NCI-H1436 treated with DMSO at 0.1 percent for 48 hours (cell line): ENCODE measurements around the gene SCLY.

ENCODE experiments used
- DNase-seq: peaks from one replicate; lab custom pipeline; 2025; lab: John Stamatoyannopoulos, UW

Gene SCLY

GRCh38 chr2:238075397-238075796 lies 14.6 kb downstream of the SCLY start:
- DNase-seq = no peak

GRCh38 chr2:238077292-238077691 lies 16.5 kb downstream of the SCLY start:
- no peak for DNase-seq

DNA sequence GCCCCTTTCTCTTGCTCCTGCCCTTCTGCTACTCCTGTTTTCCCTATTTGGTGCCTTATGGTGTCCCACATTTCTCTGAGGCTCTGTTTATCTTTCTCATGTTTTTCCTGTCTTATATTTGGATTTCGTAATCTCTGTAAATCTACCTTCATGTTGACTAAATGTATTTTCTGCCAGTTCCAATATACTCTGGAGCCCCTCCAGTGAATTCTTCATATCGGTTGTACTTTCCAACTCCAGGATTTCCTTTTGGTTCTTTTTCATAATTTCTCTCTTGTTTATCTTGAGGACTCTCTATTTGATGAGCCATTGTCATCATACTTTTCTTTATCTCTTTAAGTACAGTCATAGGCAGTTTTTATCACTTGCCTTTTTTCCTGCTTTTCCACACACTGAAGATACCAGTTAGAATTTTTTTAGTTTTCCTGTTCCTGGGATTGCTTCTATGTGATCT lies 19.1 kb downstream of the SCLY start:
- DNase-seq = no peak

- no peak for DNase-seq
Measured at GRCh38 chr2:238080518-238080917, 19.7 kb downstream of the SCLY start.

GRCh38 chr2:238081150-238081549 lies 20.3 kb downstream of the SCLY start:
- no peak for DNase-seq

DNA sequence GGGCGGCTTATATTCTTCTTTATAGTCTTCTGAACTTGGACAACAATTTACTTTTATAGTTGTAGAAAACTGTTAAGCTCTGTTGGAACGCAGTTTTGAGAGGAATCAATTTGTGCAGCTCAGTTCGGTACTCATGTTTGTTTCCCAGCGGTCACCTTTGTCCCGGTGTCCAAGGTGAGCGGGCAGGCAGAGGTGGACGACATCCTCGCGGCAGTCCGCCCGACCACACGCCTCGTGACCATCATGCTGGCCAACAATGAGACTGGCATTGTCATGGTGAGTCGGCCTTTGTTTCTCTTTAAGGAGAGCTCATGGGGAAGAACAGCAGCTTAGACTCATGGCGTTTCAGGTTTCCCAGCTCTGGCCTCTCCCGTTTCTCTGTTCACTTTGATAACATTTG lies 20.8 kb downstream of the SCLY start:
- DNase-seq = no peak

GRCh38 chr2:238082151-238082550 lies 21.4 kb downstream of the SCLY start:
- no peak for DNase-seq

GRCh38 chr2:238082827-238083226 lies 22.0 kb downstream of the SCLY start:
- DNase-seq = no peak

DNA sequence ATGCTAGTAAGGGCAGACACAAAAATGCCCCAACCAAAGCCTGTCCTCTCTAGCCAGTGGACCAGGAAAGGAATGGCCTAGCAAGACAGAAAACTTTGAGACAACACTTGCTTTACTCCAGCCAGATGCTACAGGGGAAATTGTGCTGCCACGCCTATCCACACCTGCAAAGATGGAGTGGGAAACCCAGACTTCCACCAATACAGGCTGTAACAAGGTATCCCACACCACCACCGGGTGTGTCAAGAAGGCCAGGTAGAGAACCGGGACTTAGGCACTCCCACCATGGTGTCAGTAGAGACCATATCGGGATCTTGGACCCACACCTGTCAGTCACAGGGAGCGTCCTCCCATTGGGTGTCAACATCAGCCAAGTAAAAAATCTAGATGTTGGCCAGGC lies 23.1 kb downstream of the SCLY start:
- no peak for DNase-seq

- DNase-seq = no peak
Measured at GRCh38 chr2:238084761-238085160, 24.0 kb downstream of the SCLY start.

- DNase-seq = no peak
Measured at GRCh38 chr2:238085899-238086298, 25.1 kb downstream of the SCLY start.

GRCh38 chr2:238087211-238087610 lies 26.4 kb downstream of the SCLY start:
- no peak for DNase-seq

DNA sequence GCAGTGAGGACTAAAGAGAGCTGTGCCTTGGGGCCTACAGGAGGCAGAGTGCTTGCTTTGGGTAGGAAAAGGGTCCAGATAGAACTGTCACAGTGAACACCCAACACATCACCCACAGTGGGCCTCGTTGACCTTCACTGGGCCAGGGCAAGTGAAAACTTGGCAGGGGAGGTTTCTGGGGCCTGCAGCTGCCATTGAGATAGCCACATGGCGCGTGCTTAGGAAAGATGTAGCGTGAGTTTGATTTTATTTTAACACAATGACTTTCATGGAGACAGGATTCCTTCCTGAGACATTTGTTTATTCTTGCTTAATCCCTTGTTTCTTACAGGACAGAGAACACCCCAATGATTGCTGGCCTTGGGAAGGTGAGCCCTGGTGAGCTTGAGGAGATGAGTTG lies 30.1 kb downstream of the SCLY start:
- no peak for DNase-seq

DNA sequence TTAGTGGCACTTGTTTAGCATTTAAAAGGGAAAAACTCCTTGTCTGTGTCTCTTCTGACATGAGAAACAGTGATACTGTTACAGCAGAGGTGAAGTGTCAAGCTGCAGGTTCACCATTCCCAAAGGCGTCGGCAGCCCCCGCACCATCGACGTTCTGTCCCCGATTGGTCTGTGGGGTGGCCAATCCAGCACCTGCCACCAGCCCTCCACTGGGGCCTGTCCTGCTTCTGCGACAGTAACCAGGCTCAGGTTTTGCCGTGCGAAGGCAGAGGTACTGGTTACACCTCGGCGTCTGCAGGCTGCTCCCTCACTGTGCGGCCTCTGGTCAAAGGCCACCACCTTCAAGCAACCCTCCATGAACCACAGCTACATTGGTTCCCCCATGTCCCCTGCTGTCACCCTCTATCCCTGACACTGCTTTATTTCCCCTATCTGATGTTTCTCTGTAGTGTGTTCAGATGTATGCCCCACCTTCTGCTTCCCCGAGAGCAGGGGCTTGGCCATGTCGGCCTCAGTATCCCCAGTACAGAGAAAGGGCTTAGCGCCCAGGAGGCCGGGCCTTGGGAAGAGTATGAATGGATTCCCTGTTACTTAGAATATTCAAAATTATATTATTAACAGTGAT lies 30.7 kb downstream of the SCLY start:
- DNase-seq = no peak

DNA sequence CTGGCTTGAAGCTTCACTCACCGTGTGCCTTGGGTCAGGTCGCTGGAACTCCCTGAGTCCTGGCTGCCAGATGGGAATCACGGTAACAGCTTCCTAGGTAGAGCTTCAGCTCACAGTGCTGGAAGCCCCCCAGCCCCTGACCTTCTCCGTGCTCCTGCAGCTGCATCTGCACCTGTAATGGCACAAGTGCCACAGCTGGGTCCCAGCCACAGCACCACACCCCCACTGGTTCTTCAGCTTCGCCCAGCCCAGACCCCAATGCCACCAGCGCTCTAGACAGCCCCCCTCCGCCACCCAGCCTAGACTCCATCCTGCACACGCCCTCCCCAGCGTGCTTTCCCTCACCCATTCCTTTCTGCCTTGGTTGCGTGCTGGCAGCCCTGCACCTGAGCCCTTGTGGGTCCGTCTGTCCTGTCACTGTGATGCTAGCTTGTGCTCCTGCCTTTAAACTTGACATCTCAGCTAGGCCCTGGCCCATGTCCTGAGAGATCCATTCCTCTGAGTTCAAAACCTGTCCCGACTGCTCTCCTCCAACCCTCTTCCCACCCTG lies 31.8 kb downstream of the SCLY start:
- no peak for DNase-seq

DNA sequence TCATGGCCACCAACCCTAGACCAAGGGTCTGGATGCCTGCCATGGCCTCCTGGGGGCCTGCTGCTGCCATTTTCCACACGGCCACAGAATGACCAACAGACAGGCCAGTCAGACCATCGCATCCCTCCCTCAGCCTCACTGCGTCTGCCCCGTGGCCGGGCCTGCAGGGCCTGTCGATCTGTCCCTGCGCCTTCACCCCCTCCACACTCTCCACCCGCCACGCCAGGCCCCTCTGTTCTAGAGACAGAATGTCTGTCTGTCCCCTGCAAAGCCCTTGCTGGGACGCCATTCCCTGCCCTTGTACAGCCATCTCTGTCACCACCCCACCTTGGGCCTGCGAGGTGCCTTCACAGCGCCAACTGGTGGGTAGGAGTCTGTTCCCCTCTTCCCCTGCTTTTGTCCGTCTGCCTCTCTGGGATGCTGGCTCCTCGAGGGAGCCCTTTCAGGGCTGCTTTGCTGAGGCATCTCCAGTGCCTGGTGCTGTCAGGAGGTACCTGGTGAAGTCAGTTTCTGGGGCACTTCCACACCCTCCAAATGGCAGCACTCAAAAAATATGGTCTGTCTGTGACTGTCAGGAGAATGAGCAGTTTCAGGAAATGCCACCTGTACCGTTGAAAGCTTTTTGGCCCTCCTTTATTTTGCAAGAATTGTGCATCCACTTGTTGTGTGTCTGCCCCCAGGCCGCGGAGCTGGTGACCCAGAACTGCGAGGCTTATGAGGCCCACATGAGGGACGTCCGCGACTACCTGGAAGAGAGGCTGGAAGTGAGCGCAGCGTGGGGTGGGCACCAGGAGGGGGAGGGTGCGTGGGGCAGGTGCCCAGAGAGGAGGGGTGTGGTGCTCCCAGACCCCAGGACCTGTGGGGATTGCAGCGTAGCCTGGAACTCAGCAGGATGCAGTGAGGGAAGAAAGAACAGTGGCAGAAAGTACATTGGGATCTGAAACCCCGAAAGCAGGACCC lies 32.7 kb downstream of the SCLY start:
- no peak for DNase-seq

GRCh38 chr2:238094438-238095022 lies 33.7 kb downstream of the SCLY start:
- DNase-seq = no peak

- no peak for DNase-seq
Measured at GRCh38 chr2:238095143-238095542, 34.3 kb downstream of the SCLY start.

- DNase-seq = no peak
Measured at GRCh38 chr2:238096311-238097011, 35.7 kb downstream of the SCLY start.

DNA sequence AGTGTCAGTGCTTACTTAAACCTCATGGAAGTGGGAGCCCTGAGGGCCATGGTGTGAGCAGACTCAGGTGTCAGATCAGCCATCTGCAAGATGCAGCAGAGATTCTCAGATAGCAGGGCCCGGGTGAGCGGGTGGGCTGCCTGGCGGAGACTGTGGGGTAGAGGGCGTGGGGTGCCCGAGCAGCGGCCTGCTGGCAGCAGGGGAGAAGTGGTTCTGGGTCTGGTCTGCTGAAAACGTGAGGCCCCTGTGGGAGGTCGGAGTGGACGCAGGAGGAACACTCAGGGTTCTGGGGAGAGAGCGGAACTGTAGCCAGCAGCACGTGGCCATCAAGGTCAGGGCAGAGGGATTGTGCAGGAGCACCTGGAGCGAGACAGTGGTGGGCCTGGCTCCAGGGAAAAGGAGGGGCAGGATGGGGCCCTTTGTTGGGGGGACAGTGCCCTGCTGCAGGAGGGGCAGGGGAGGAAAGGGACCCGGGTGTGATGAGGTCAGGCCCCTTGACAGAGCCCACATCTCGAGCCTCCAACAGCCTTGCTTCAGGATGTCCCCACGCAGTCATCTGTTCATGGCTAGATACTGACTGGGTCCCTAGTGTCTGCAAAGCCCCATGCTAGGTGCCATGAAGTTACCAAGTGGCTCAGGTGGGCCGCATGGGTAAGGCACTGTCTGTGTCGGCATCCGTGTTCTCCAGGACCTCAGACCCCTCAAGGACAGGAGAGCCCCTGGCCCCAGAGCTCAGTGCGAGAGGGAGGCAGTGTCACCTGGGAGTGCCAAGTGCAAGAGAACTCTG lies 36.6 kb downstream of the SCLY start:
- DNase-seq = no peak
